ENCODE results near the gene OSBPL9. TPM values are rescaled to one million over a fixed set of nuclear protein-coding genes. Genes with fewer than 3 reads are reported as not detected.

OSBPL9 gene
- total RNA-seq, 2 donors from 2014 or later = 60.0 to 60.8 TPM

GRCh38 chr1:51628715-51629590 is 12.1 kb downstream of the OSBPL9 start:
- Histone ChIP-seq H3K27me3 (no peaks in the 10 kb centered on the region), H3K27ac (no peak overlapping the region)

DNA sequence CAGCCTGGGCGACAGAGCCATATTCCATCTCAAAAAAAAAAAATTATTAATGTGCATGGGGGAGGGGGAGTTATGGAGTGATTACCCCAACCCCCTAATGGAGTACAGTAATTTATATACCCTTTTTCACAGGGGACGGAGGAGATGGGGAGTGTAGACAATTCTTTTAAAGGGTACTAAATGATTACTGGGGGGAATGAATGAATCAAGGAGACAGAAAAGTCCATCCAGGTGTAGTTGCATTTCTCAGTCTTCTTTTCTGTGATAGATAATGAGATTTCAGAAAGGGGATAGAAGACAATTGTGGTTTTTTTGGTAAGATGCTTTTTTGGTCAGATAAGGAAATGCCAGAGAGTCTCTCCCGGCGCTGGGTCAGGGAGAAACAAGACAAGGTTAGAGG is 13.0 kb downstream of the OSBPL9 start:
- Histone ChIP-seq H3K27ac (no peak overlapping the region), H3K4me3 (no peak overlapping the region), H3K36me3 (no peaks in the 10 kb centered on the region), H3K4me1 (peaks cover 3 to 30% of the 10 kb centered on the region in 2 donors), H3K9me3 (no peaks in the 10 kb centered on the region), H3K27me3 (no peaks in the 10 kb centered on the region)
- DNase-seq (ENCODE audit: low spot score) = no peak
- no peak for TF ChIP-seq CTCF (IDR thresholded peaks at IDR 0.05)

More at GRCh38 chr1:51628715-51629590, 12.1 kb downstream of the OSBPL9 start:
- peaks cover 3 to 40% of the 10 kb centered on the region in 2 donors for H3K4me1 ChIP-seq
- no peak for DNase-seq (ENCODE audit: low spot score)
- no peaks in the 10 kb centered on the region for H3K9me3 ChIP-seq
- H3K4me3 ChIP-seq = no peak overlapping the region
- H3K36me3 ChIP-seq = no peaks in the 10 kb centered on the region
- no peak for TF ChIP-seq CTCF (IDR thresholded peaks at IDR 0.05)

DNA sequence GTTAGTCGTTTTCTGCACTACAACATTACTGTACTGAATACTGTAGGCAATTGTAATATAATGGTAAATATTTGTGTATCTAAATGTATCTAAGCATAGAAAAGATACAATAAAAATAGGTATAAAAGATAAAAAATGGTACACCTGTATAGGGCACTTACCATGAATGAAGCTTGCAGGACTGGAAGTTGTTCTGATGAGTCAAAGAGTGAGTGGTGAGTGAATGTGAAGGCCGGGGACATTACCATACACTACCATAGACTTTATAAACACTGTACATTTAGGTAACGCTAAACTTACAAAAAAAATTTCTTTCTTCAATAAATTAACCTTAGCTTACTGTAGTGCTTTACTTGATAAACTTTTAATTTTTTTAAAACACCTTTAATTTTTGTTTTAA is 13.5 kb downstream of the OSBPL9 start:
- no peak for TF ChIP-seq CTCF (IDR thresholded peaks at IDR 0.05)
- Histone ChIP-seq H3K27me3 (no peaks in the 10 kb centered on the region), H3K27ac (no peak overlapping the region), H3K9me3 (no peaks in the 10 kb centered on the region), H3K36me3 (no peaks in the 10 kb centered on the region), H3K4me3 (no peak overlapping the region), H3K4me1 (peaks cover 3 to 29% of the 10 kb centered on the region in 2 donors)
- DNase-seq (ENCODE audit: low spot score) = no peak

DNA sequence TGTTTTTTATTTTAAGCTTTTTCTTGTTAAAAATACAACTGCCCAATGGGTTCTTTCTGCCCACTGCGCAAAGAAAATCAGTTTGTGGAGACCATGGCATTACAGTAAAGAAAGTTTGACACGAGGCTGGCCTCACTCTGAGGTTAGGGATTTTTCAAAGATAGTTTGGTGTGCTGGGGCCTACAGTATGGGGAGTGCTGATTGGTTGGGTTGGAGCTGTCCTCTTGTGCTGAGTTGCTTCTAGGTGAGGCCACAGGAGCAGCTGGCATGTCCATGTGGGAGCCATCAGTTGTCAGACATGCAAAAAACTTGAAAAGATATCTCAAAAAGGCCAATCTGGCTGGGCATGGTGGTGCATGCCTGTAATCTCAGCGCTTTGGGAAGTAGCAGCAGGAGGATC is 14.0 kb downstream of the OSBPL9 start:
- peak overlapping the region in 1 of 2 donors; percentile 3 for H3K27ac ChIP-seq

DNA sequence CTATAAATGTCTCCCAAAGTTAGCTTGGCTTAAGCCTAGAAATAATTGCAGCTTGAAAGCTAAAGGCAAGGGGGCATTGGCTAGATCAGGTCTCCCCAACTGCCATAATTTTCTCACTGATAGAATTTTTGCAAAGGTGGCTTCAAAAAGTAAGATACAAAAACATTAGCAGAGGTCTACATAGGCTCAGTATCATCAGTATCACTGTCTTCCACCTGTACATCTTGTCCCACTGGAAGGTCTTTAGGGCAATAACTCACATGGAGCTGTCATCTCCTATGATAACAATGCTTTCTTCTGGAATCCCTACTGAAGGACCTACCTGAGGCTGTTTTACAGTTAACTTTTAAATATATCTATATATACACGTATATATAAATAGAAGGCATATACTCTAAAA is 14.9 kb downstream of the OSBPL9 start:
- H3K27me3 ChIP-seq = no peaks in the 10 kb centered on the region
- no peak overlapping the region for H3K4me3 ChIP-seq
- no peaks in the 10 kb centered on the region for H3K9me3 ChIP-seq
- peaks cover 3 to 25% of the 10 kb centered on the region in 2 donors for H3K4me1 ChIP-seq
- no peak for DNase-seq (ENCODE audit: low spot score)
- H3K27ac ChIP-seq = no peak overlapping the region
- TF ChIP-seq CTCF (IDR thresholded peaks at IDR 0.05) = no peak
- no peaks in the 10 kb centered on the region for H3K36me3 ChIP-seq

More for the DNA sequence above, 14.0 kb downstream of the OSBPL9 start:
- no peak for TF ChIP-seq CTCF (IDR thresholded peaks at IDR 0.05)
- DNase-seq (ENCODE audit: low spot score) = no peak
- H3K4me3 ChIP-seq = no peak overlapping the region
- H3K36me3 ChIP-seq = no peaks in the 10 kb centered on the region
- H3K27me3 ChIP-seq = no peaks in the 10 kb centered on the region
- H3K9me3 ChIP-seq = no peaks in the 10 kb centered on the region
- peaks cover 3 to 29% of the 10 kb centered on the region in 2 donors for H3K4me1 ChIP-seq
